Natural killer cell (primary cell): ENCODE data around the gene IFT20. TPM values are rescaled to one million over a fixed set of nuclear protein-coding genes. Genes with fewer than 3 reads are reported as not detected.

Experiments
- ATAC-seq, 3 donors: fragments of 150-1000 bp in 2 of 3; fragments of 200-7000 bp in 1 of 3; cut with Tn5 transposase; 1 replicate in 1 of 3; 2 replicates in 2 of 3; pipeline ENCODE4 v1.10.0; 2021; ENCODE audit warnings: mild to moderate bottlenecking in 2 of 3, moderate library complexity in 2 of 3
- DNase-seq, 2 donors: peaks; one replicate each; pipeline versions ENCODE4 v3.0.0 to v3.0.0-alpha.2; 2013 to 2021; ENCODE audit warnings: mixed read lengths in 1 of 2
- H3K27ac ChIP-seq: one replicate; pipeline ENCODE4 v1.5.1; 2013; ENCODE audit warnings: mild to moderate bottlenecking, low read length
- H3K27me3 ChIP-seq: one replicate; pipeline ENCODE4 v1.6.1; 2013; ENCODE audit warnings: low read length; ENCODE audit not compliant: control insufficient read depth, insufficient read depth
- H3K36me3 ChIP-seq: one replicate; pipeline ENCODE4 v1.6.1; 2013; ENCODE audit warnings: low read length; ENCODE audit not compliant: control insufficient read depth, insufficient read depth
- H3K4me1 ChIP-seq: one replicate; pipeline ENCODE4 v1.6.1; 2013; ENCODE audit warnings: low read length; ENCODE audit not compliant: control insufficient read depth, insufficient read depth
- H3K4me3 ChIP-seq: one replicate; pipeline ENCODE4 v1.5.1; 2013; ENCODE audit warnings: low read length
- H3K9me3 ChIP-seq: one replicate; pipeline ENCODE4 v1.6.1; 2013; ENCODE audit warnings: low read length; ENCODE audit not compliant: control insufficient read depth, insufficient read depth
- H3K27ac Mint-ChIP-seq, 2 donors: one replicate each; pipeline ENCODE4 v1.8.0; 2022; ENCODE audit warnings: mild to moderate bottlenecking in 2 of 2, mixed read lengths in 2 of 2, moderate library complexity in 1 of 2
- H3K27me3 Mint-ChIP-seq, 2 donors: one replicate each; pipeline ENCODE4 v1.8.0; 2022; ENCODE audit warnings: low read depth in 2 of 2, mixed read lengths in 2 of 2
- H3K36me3 Mint-ChIP-seq: one replicate; pipeline ENCODE4 v1.8.0; 2022; ENCODE audit warnings: mixed read lengths
- H3K4me1 Mint-ChIP-seq, 2 donors: one replicate each; pipeline ENCODE4 v1.8.0; 2022; ENCODE audit warnings: mixed read lengths in 2 of 2
- H3K4me3 Mint-ChIP-seq: one replicate; pipeline ENCODE4 v1.8.0; 2022; ENCODE audit warnings: mild to moderate bottlenecking, moderate library complexity, mixed read lengths
- H3K9me3 Mint-ChIP-seq, 2 donors: one replicate each; pipeline ENCODE4 v1.8.0; 2022; ENCODE audit warnings: mixed read lengths in 2 of 2
- CTCF ChIP-seq: fragments of 200-600 bp; IDR thresholded peaks from one replicate; pipeline ENCODE4 v1.8.0; 2022; ENCODE audit warnings: antibody characterized with exemption
- WGBS: methylation state at CpG from one replicate; pipeline ENCODE4 v1.1.7; 2013; ENCODE audit warnings: missing lambda C conversion rate; ENCODE audit not compliant: insufficient coverage; 5-methylcytosine and 5-hydroxymethylcytosine counted together
- intact Hi-C: fragments of 100-400 bp; cut with micrococcal nuclease; formaldehyde crosslinking; loops from one replicate; pipeline ENCODE4 v1.14.2; 2022
- total RNA-seq, 4 donors: library from RNA; stranded (reverse); fragments of 120-200 nt in 1 of 4; gene quantifications; one replicate each; pipeline versions ENCODE4 v1.2.3 to v1.2.4, GENCODE V29; 2013 to 2022

IFT20 gene
- total RNA-seq, 3 donors from 2014 or later (not counting 1 experiment from before 2014, with no cell fraction given), result 50.0 to 109 (median 68.6) TPM

DNA sequence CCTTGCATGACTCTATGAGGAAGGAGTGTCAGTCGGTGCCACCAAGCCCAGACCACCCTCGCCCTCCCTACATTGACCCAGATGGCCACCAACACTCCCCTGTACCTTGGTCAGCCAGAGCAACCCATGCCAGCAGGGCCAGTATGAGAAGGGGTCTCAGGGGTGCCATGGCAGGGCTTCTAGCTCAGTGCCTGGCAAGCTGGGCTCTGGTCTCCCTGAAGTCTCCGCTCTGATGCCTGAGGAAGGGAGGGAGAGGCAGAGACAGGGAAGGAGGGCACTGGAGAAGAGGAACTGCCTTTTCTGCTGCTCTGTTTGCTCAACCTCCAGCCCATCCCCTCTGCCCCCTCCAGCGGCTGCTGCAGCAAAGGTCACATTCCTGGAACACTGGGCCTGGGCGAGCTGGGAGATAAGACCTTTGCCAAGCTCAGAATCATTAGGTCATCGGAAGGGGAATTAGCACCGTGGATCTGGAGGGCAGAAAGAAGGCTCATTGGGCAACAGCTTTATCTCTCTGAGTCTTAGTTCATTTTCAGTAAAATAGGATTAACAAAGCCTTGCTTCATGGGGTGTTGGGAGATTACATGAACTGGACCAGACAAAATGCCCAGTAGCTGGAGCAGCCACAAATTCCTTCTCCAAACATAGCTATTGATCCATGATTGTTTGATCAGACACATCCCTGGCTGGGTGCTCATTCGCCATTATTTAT lies 34.9 kb upstream of the IFT20 start, which contains the start of gene VTN:
Gene VTN (minus strand): TSS at position 273 of the 709 bp plus-strand sequence. CDS start 104 bp downstream, at position 169.
- H3K4me1 Mint-ChIP-seq, result peaks cover 10 to 23% of the 10 kb centered on the region in 2 donors
- no peak for ATAC-seq
- H3K27ac Mint-ChIP-seq, result peak within 1 kb of the TSS; percentile 85 to 93
- H3K4me3 Mint-ChIP-seq, result peak within 1 kb of the TSS; percentile 95
- intact Hi-C loops, result no loop called here
- TF ChIP-seq CTCF, result no peak
- no peaks in the 10 kb centered on the region for H3K9me3 Mint-ChIP-seq
- Histone ChIP-seq H3K4me1 (peaks cover 23% of the 10 kb centered on the region), H3K36me3 (no peaks in the 10 kb centered on the region), H3K27me3 (no peaks in the 10 kb centered on the region), H3K9me3 (no peaks in the 10 kb centered on the region), H3K27ac (peak within 1 kb of the TSS; percentile 51), H3K4me3 (peak within 1 kb of the TSS; percentile 84)
- no peaks in the 10 kb centered on the region for H3K36me3 Mint-ChIP-seq
- H3K27me3 Mint-ChIP-seq, result no peaks in the 10 kb centered on the region
- 56% methylated on average over 8 of the region's 8 CpGs for WGBS
- no peak for DNase-seq

DNA sequence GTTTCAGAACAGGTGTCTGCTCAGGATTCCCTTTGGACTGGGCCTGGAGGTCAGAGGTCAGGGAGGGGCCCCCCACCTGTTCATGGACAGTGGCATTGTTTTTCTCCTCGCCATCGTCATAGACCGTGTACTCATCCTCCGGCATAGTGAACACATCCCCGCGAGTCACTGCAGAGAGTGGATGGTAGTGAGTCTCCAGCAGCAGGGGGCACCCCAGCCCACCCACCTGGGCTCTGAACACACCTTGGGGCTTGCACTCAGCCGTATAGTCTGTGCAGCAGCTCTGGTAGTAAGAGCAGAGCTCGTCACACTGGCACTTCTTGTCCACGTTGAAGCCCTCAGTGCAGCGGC lies 34.4 kb upstream of the IFT20 start:
- DNase-seq, result peak in 1 of 2 donors; percentile 43

GRCh38 chr17:28368915-28369683 lies 33.8 kb upstream of the IFT20 start:
- ATAC-seq, result no peak
- Histone ChIP-seq H3K27me3 (no peaks in the 10 kb centered on the region), H3K4me1 (peaks cover 23% of the 10 kb centered on the region), H3K9me3 (no peaks in the 10 kb centered on the region), H3K36me3 (peaks cover 2% of the 10 kb centered on the region), H3K4me3 (no peak overlapping the region), H3K27ac (no peak overlapping the region)
- TF ChIP-seq CTCF, result no peak
- Mint-ChIP-seq H3K27ac (peak overlapping the region; percentile 34 to 93), H3K27me3 (no peaks in the 10 kb centered on the region), H3K36me3 (no peaks in the 10 kb centered on the region), H3K4me3 (peak overlapping the region; percentile 31), H3K9me3 (no peaks in the 10 kb centered on the region), H3K4me1 (peaks cover 10 to 23% of the 10 kb centered on the region in 2 donors)
- no peak for DNase-seq
- intact Hi-C loops, result no loop called here
- WGBS, result 93% methylated on average over 23 of the region's 23 CpGs

More for the DNA sequence above, 34.4 kb upstream of the IFT20 start:
- no peak overlapping the region for H3K4me3 ChIP-seq
- H3K27ac ChIP-seq, result no peak overlapping the region
- Mint-ChIP-seq H3K9me3 (no peaks in the 10 kb centered on the region), H3K4me3 (peak overlapping the region; percentile 95), H3K4me1 (peaks cover 10 to 23% of the 10 kb centered on the region in 2 donors), H3K36me3 (no peaks in the 10 kb centered on the region), H3K27me3 (no peaks in the 10 kb centered on the region), H3K27ac (peak overlapping the region; percentile 34 to 93)
- no peaks in the 10 kb centered on the region for H3K36me3 ChIP-seq
- WGBS, result 93% methylated on average over 10 of the region's 10 CpGs
- H3K4me1 ChIP-seq, result peaks cover 23% of the 10 kb centered on the region
- TF ChIP-seq CTCF, result no peak
- no peaks in the 10 kb centered on the region for H3K27me3 ChIP-seq
- intact Hi-C loops, result no loop called here
- no peaks in the 10 kb centered on the region for H3K9me3 ChIP-seq
- no peak for ATAC-seq
